Testis (tissue), 3 donors: ENCODE results near the gene PIGN. TPM values are rescaled to one million over a fixed set of nuclear protein-coding genes. Genes with fewer than 3 reads are reported as not detected.

Source experiments
- DNase-seq: peaks from one replicate; pipeline ENCODE4 v3.0.0-alpha.2; 2019
- H3K27ac ChIP-seq, 2 donors: fragments of 200-600 bp; sonication (generic); one replicate each; pipeline ENCODE4 v1.5.1; 2019
- H3K27me3 ChIP-seq: fragments of 200-600 bp; sonication (generic); one replicate; pipeline ENCODE4 v1.5.1; 2019
- H3K36me3 ChIP-seq: fragments of 200-600 bp; sonication (generic); one replicate; pipeline ENCODE4 v1.5.1; 2017; ENCODE audit warnings: low read depth; ENCODE audit errors: missing control alignments
- H3K4me1 ChIP-seq: fragments of 200-600 bp; sonication (generic); one replicate; pipeline ENCODE4 v1.5.1; 2019
- H3K4me3 ChIP-seq, 2 donors: fragments of 200-600 bp; sonication (generic); one replicate each; pipeline ENCODE4 v1.5.1; 2017 to 2019
- H3K9me3 ChIP-seq: fragments of 200-600 bp; sonication (generic); one replicate; pipeline ENCODE4 v1.5.1; 2017
- POLR2A ChIP-seq: fragments of 450-650 bp; IDR thresholded peaks from one replicate; pipeline ENCODE4 v1.6.1; 2017; ENCODE audit warnings: antibody characterized with exemption, mild to moderate bottlenecking, moderate library complexity
- WGBS, 2 donors: methylation state at CpG; one replicate each; pipeline ENCODE4 v1.1.5; 2018; 5-methylcytosine and 5-hydroxymethylcytosine counted together
- intact Hi-C: fragments of 100-400 bp; cut with DNase I; formaldehyde crosslinking; loops from one replicate; pipeline ENCODE4 v1.15.1; 2023; ENCODE audit warnings: low total_unique reads
- polyA plus RNA-seq: library from polyadenylated mRNA; stranded (reverse); fragments of 350-450 nt; fragmentation: Illumina TruSeq; extraction: RNeasy Lipid Tissue Mini Kit (QIAGEN cat#74804); gene quantifications from one replicate; pipeline ENCODE4 v1.2.3, GENCODE V29; 2014; ENCODE audit warnings: low read depth, low replicate concordance; ENCODE audit not compliant: insufficient read depth
- total RNA-seq, 2 donors: library from RNA; depleted of rRNA; stranded (reverse); fragments of >200 nt; gene quantifications; one replicate each; pipeline ENCODE4 v1.2.3, GENCODE V29; 2016
- TF ChIP-seq, protein P1 (sequence below), 3 experiments: fragments of 450-650 bp in 2 of 3; fragments of 200-600 bp in 1 of 3; sonication (generic) in 1 of 3; IDR thresholded peaks; one replicate each; pipeline ENCODE4 v1.5.1; 2016 to 2019; ENCODE audit warnings: antibody characterized with exemption in 3 of 3, mild to moderate bottlenecking in 2 of 3, moderate library complexity in 1 of 3

The PIGN gene
- total and polyA plus RNA-seq, 3 donors from 2014 or later: 28.2 to 30.6 (median 30.6) TPM

DNA sequence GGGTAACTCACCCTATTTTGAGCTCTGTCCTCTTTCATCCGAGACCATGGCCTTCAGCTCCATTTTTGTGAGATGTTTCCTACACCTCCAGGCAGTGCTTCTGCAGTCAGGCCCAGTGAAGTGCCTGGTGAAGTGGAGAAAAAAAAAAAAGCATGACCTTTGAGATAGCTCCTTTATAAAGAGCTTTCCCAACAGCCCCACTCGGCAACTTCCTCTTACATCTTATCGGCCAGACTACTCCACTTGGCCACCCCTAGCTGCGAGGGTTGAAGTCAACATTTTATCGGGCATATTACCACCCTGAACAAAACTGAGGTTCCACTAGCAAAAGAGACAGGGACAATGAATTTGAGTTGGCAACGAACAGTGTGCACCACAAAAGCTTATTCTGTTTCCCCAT, 169.2 kb downstream of the PIGN start:
- intact Hi-C loops: no loop called here
- peak overlapping the region in 1 of 2 donors; percentile 12 for H3K27ac ChIP-seq
- WGBS, 2 donors: 31 to 40% methylated on average over 6 of the region's 6 CpGs
- no peaks in the 10 kb centered on the region for H3K27me3 ChIP-seq
- no peak for DNase-seq
- no peaks in the 10 kb centered on the region for H3K9me3 ChIP-seq
- H3K4me3 ChIP-seq: no peak overlapping the region
- H3K36me3 ChIP-seq: no peaks in the 10 kb centered on the region
- no peaks in the 10 kb centered on the region for H3K4me1 ChIP-seq
- no peak for TF ChIP-seq POLR2A
- TF ChIP-seq, protein P1, sequence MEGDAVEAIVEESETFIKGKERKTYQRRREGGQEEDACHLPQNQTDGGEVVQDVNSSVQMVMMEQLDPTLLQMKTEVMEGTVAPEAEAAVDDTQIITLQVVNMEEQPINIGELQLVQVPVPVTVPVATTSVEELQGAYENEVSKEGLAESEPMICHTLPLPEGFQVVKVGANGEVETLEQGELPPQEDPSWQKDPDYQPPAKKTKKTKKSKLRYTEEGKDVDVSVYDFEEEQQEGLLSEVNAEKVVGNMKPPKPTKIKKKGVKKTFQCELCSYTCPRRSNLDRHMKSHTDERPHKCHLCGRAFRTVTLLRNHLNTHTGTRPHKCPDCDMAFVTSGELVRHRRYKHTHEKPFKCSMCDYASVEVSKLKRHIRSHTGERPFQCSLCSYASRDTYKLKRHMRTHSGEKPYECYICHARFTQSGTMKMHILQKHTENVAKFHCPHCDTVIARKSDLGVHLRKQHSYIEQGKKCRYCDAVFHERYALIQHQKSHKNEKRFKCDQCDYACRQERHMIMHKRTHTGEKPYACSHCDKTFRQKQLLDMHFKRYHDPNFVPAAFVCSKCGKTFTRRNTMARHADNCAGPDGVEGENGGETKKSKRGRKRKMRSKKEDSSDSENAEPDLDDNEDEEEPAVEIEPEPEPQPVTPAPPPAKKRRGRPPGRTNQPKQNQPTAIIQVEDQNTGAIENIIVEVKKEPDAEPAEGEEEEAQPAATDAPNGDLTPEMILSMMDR (IDR thresholded peaks at IDR 0.05): no peak

DNA sequence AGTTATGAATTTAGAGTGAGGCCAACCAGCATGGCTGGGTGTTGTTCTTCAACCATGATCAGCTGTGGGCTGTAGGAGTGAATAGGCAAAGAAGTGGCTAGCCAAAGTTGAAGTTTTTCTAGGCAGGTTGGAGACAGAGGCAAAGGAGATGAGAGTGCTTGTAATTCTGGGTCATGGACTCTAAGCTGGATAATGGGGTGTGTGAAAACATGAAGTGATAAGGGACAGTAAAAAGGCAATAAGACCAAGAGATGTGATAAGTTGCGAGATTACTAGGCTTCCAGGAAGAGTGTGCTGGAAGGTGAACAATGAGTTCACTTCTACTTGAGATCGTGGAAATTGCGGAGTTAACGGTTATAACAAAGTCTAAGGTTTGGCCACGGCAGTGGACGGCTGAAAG, 175.4 kb downstream of the PIGN start:
- Histone ChIP-seq H3K4me1 (no peaks in the 10 kb centered on the region), H3K27me3 (no peaks in the 10 kb centered on the region), H3K4me3 (no peak overlapping the region), H3K27ac (no peak overlapping the region), H3K36me3 (no peaks in the 10 kb centered on the region), H3K9me3 (no peaks in the 10 kb centered on the region)
- no peak for DNase-seq
- 92 to 94% methylated on average over 6 of the region's 6 CpGs for WGBS, 2 donors
- intact Hi-C loops: no loop called here
- no peak for TF ChIP-seq POLR2A
- TF ChIP-seq, protein P1 (IDR thresholded peaks at IDR 0.05): no peak

DNA sequence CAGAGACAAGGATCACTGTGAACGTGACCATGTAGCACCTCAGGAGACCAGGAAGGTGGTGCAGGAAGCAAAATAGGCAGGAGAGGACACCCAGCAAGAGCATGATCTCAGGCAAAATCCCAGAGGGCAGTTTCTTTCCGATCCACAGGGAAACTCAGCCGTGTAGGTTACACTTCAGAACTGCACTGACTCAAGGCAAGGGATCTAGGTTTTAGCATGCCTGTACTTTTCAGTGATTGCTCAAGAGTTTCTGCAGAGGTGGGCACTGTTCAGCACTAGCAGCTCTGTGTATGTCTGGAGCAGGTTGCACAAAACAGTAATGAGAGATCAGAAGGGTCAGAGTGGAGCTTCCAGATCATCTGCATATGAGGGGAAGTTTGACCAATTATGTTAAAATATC, 177.3 kb downstream of the PIGN start:
- WGBS, 2 donors: 77 to 94% methylated on average over 3 of the region's 3 CpGs
- no peak overlapping the region for H3K4me3 ChIP-seq
- DNase-seq: no peak

DNA sequence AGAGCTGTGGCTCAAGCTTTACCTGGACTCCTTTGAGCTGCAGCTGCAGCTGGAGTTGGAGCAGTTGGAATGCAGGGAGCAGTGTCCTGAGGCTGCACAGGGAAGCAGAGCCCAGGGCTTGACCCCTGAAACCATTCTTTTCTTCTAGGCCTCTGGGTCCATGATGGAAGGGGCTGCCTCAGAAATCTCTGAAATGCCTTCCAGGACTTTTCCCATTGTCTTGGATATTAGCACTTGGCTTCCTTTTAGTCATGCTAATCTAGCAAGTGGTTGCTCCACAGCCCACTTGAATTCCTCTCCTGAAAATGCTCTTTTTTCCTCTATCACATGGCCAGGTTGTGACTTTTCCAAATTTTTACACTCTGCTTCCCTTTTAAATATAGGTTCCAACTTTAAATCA, 185.5 kb downstream of the PIGN start:
- H3K4me3 ChIP-seq: no peak overlapping the region
- no peaks in the 10 kb centered on the region for H3K27me3 ChIP-seq
- H3K27ac ChIP-seq: no peak overlapping the region
- H3K4me1 ChIP-seq: no peaks in the 10 kb centered on the region
- no peak for DNase-seq
- no peaks in the 10 kb centered on the region for H3K36me3 ChIP-seq
- TF ChIP-seq, protein P1 (IDR thresholded peaks at IDR 0.05): no peak
- no peak for TF ChIP-seq POLR2A
- intact Hi-C loops: no loop called here
- H3K9me3 ChIP-seq: no peaks in the 10 kb centered on the region

More for the DNA sequence above, 177.3 kb downstream of the PIGN start:
- Histone ChIP-seq H3K9me3 (no peaks in the 10 kb centered on the region), H3K27me3 (no peaks in the 10 kb centered on the region), H3K27ac (no peak overlapping the region), H3K36me3 (no peaks in the 10 kb centered on the region), H3K4me1 (no peaks in the 10 kb centered on the region)
- intact Hi-C loops: no loop called here
- no peak for TF ChIP-seq POLR2A
- TF ChIP-seq, protein P1 (IDR thresholded peaks at IDR 0.05): no peak

DNA sequence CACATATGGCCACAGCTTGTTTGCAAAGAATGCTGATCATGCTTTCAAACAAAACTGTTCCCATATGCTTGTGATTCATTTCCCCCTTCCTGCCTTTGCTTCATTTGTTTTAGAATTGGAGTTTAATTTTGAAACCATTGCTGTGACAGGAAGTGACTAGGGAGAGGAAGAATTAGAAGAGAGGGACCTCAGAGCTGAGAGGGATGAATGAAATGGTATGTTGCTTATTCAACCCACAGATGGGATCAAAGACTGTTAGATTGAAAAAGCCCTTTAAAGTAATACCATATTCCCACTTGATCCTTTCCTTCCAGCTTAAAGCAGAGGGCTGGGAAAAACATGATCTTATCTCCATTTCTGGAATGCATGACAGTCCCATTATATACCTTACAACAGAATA, 187.9 kb downstream of the PIGN start:
- TF ChIP-seq, protein P1 (IDR thresholded peaks at IDR 0.05): no peak
- TF ChIP-seq POLR2A: no peak
- Histone ChIP-seq H3K36me3 (no peaks in the 10 kb centered on the region), H3K27me3 (no peaks in the 10 kb centered on the region), H3K4me3 (no peak overlapping the region), H3K4me1 (no peaks in the 10 kb centered on the region), H3K9me3 (no peaks in the 10 kb centered on the region), H3K27ac (no peak overlapping the region)
- no peak for DNase-seq
- intact Hi-C loops: no loop called here
